Spleen (tissue), 11 donors: ENCODE measurements around the gene SREBF1. TPM values are rescaled to one million over a fixed set of nuclear protein-coding genes. Genes with fewer than 3 reads are reported as not detected.

ENCODE experiments used
- DNase-seq: peaks from one replicate; pipeline ENCODE4 v3.0.0-alpha.2; 2020
- H3K27ac ChIP-seq, 8 donors: fragments of 200-600 bp; sonication (generic) in 7 of 8; 1 replicate in 4 of 8; 2 replicates in 4 of 8; pipeline versions ENCODE4 v1.5.0 to v1.8.0; 2016 to 2021; ENCODE audit warnings: inconsistent platforms in 4 of 8, mild to moderate bottlenecking in 4 of 8, moderate library complexity in 1 of 8
- H3K27me3 ChIP-seq, 7 donors: fragments of 200-600 bp; sonication (generic) in 6 of 7; replicated peaks in 1 of 7; 1 replicate in 4 of 7; 2 replicates in 3 of 7; pipeline versions ENCODE4 v1.5.0 to v1.8.0; 2016 to 2021; ENCODE audit warnings: inconsistent platforms in 3 of 7, mild to moderate bottlenecking in 1 of 7
- H3K36me3 ChIP-seq, 6 donors: fragments of 200-600 bp; sonication (generic) in 5 of 6; 1 replicate in 4 of 6; 2 replicates in 2 of 6; pipeline versions ENCODE4 v1.5.0 to v1.8.0; 2016 to 2021; ENCODE audit warnings: inconsistent platforms in 2 of 6
- H3K4me1 ChIP-seq, 6 donors: fragments of 200-600 bp; sonication (generic) in 5 of 6; 1 replicate in 3 of 6; 2 replicates in 3 of 6; pipeline versions ENCODE4 v1.5.0 to v1.8.0; 2016 to 2021; ENCODE audit warnings: inconsistent platforms in 3 of 6
- H3K4me3 ChIP-seq, 8 donors: fragments of 200-600 bp; sonication (generic) in 7 of 8; 1 replicate in 4 of 8; 2 replicates in 4 of 8; pipeline versions ENCODE4 v1.5.0 to v1.8.0; 2016 to 2021; ENCODE audit warnings: inconsistent platforms in 4 of 8, mild to moderate bottlenecking in 4 of 8, moderate library complexity in 2 of 8
- H3K9me3 ChIP-seq, 8 donors: fragments of 200-600 bp; sonication (generic) in 7 of 8; 1 replicate in 4 of 8; 2 replicates in 4 of 8; pipeline versions ENCODE4 v1.5.0 to v1.8.0; 2016 to 2021; ENCODE audit warnings: inconsistent platforms in 4 of 8
- CTCF ChIP-seq, 11 experiments: fragments of 200-600 bp in 7 of 11; fragments of 450-650 bp in 4 of 11; sonication (generic) in 4 of 11; IDR thresholded peaks in 8 of 11; conservative IDR thresholded peaks in 3 of 11; 1 replicate in 7 of 11; 2 replicates in 4 of 11; pipeline versions ENCODE4 v1.4.0 to v1.8.0; 2016 to 2021; ENCODE audit warnings: antibody characterized with exemption in 11 of 11, inconsistent platforms in 4 of 11, mild to moderate bottlenecking in 1 of 11
- POLR2A ChIP-seq, 3 donors: fragments of 450-650 bp; IDR thresholded peaks; one replicate each; pipeline ENCODE4 v1.5.1; 2017; ENCODE audit warnings: antibody characterized with exemption in 3 of 3, mild to moderate bottlenecking in 1 of 3
- POLR2AphosphoS5 ChIP-seq, 3 donors: sonication (generic); formaldehyde crosslinking; IDR thresholded peaks; one replicate each; pipeline ENCODE4 v1.5.1; 2017; ENCODE audit warnings: antibody characterized with exemption in 3 of 3
- WGBS, 5 donors: extraction: QIAGEN DNeasy Blood & Tissue Kit in 3 of 5; methylation state at CpG; one replicate each; pipeline versions ENCODE4 v1.1.5 to v1.1.7; 2013 to 2018; 5-methylcytosine and 5-hydroxymethylcytosine counted together
- intact Hi-C: fragments of 100-400 bp; cut with DNase I; formaldehyde crosslinking; loops from one replicate; pipeline ENCODE4 v1.15.0; 2023; ENCODE audit warnings: low total_unique reads
- polyA plus RNA-seq, 3 donors: library from polyadenylated mRNA; stranded (reverse); fragments of 200-250 nt; gene quantifications; one replicate each; pipeline ENCODE4 v1.2.1, GENCODE V29; 2013
- total RNA-seq, 7 donors: library from RNA; depleted of rRNA in 3 of 7; stranded (reverse); fragments of >200 nt in 3 of 7; fragmentation: NEBNext Ultra II Directional in 4 of 7; extraction: Animal tissue kit (Norgen Biotek cat#: 25700) in 4 of 7; gene quantifications; one replicate each; pipeline versions ENCODE4 v1.1.0 to v1.2.1, GENCODE V29; 2016 to 2021
- donor health status: healthy with polysubstance abuse.
- donor health status: DM: no; HTN: no; CAD: no; lungs with moderate emphysema.
- donor health status: DM: no; HTN: no; CAD: no.
- donor health status: Bipolar disorder and iron deficiency.
- donor health status: healthy.
- donor health status: DM: no; HTN: no; CAD: no.
- donor health status: DM: yes; HTN: yes; CAD: no.

Gene SREBF1
- total and polyA plus RNA-seq, 10 donors: 25.0 to 74.8 (median 48.0) TPM

- Histone ChIP-seq H3K36me3 (peaks cover 0 to 10% (median 0%) of the 10 kb centered on the region in 6 donors), H3K4me1 (peaks cover 11 to 100% (median 73%) of the 10 kb centered on the region in 6 donors), H3K4me3 (no peak overlapping the region), H3K27me3 (no peaks in the 10 kb centered on the region), H3K27ac (peak overlapping the region in 2 of 8 donors; percentile 62 to 68), H3K9me3 (no peaks in the 10 kb centered on the region)
- 79 to 93% (median 87%) methylated on average over 7 of the region's 7 CpGs for WGBS, 5 donors
- no peak for TF ChIP-seq POLR2A (IDR thresholded peaks at IDR 0.05)
- no peak for TF ChIP-seq POLR2AphosphoS5 (IDR thresholded peaks at IDR 0.05)
- no peak for TF ChIP-seq CTCF (IDR thresholded peaks at IDR 0.05 in 8 of 11, conservative IDR thresholded peaks at IDR 0.05 in 3 of 11)
- intact Hi-C loops: no loop called here
- DNase-seq: no peak
Observed at GRCh38 chr17:17767154-17767869, 69.5 kb downstream of the SREBF1 start.

GRCh38 chr17:17766744-17767120, 70.1 kb downstream of the SREBF1 start:
- Histone ChIP-seq H3K4me1 (peaks cover 11 to 100% (median 74%) of the 10 kb centered on the region in 6 donors), H3K27ac (peak overlapping the region in 5 of 8 donors; percentile 34 to 68 (median 59)), H3K9me3 (no peaks in the 10 kb centered on the region), H3K27me3 (no peaks in the 10 kb centered on the region), H3K36me3 (peaks cover 0 to 10% (median 0%) of the 10 kb centered on the region in 6 donors), H3K4me3 (no peak overlapping the region)
- intact Hi-C loops: no loop called here
- DNase-seq: no peak
- peak in 1 of 3 donors; percentile 2 for TF ChIP-seq POLR2AphosphoS5 (IDR thresholded peaks at IDR 0.05)
- TF ChIP-seq CTCF (IDR thresholded peaks at IDR 0.05 in 8 of 11, conservative IDR thresholded peaks at IDR 0.05 in 3 of 11): no peak
- WGBS, 5 donors: 84 to 89% (median 87%) methylated on average over 4 of the region's 4 CpGs

- Histone ChIP-seq H3K36me3 (peaks cover 0 to 10% (median 0%) of the 10 kb centered on the region in 6 donors), H3K4me1 (peaks cover 11 to 100% (median 72%) of the 10 kb centered on the region in 6 donors), H3K9me3 (no peaks in the 10 kb centered on the region), H3K27ac (peak overlapping the region in 6 of 8 donors; percentile 34 to 68 (median 55)), H3K4me3 (no peak overlapping the region), H3K27me3 (no peaks in the 10 kb centered on the region)
- 58 to 75% (median 66%) methylated on average over 16 to 20 of the region's 20 CpGs for WGBS, 5 donors
- DNase-seq: peak; percentile 87
- TF ChIP-seq CTCF (IDR thresholded peaks at IDR 0.05 in 8 of 11, conservative IDR thresholded peaks at IDR 0.05 in 3 of 11) (no peak), POLR2AphosphoS5 (IDR thresholded peaks at IDR 0.05) (peak; percentile 44 to 79 (median 53))
- intact Hi-C loops: no loop called here
Observed at GRCh38 chr17:17766077-17766743, 70.6 kb downstream of the SREBF1 start.
